ENCODE data around the gene CD163L1.

CD163L1 gene

DNA sequence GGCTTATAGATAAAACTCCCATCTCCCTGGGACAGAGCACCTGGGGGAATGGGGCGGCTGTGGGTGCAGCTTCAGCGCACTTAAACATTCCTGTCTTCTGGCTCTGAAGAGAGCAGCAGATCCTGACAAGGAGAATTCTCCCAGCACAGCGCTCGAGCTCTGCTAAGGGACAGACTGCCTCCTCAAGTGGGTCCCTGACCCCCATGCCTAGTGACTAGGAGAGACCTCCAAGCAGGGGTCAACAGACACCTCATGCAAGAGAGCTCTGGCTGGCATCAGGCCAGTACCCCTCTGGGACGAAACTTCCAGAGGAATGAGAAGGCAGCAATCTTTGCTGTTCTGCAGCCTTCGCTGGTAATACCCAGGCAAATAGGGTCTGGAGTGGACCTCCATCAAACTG is 28.1 kb upstream of the CD163L1 start:
- Histone ChIP-seq H3K4ac (ENCODE audit: low read depth, low read length) (no peak overlapping the region), H3K79me1 (ENCODE audit: low read length) (no peaks in the 10 kb centered on the region), H2BK120ac (ENCODE audit: low read depth, low read length) (no peak overlapping the region), H4K5ac (ENCODE audit: low read length) (no peak overlapping the region), H2AK5ac (ENCODE audit: low read length) (no peak overlapping the region), H3K27me3 (ENCODE audit: insufficient read depth, low read length, poor library complexity) (no peaks in the 10 kb centered on the region), H2BK5ac (ENCODE audit: low read length) (no peak overlapping the region), H3K79me2 (ENCODE audit: control insufficient read depth, insufficient read depth, low read length) (no peaks in the 10 kb centered on the region), H3K4me3 (ENCODE audit: low read length) (no peak overlapping the region), H3K9ac (ENCODE audit: low read length) (no peak overlapping the region), H3K36me3 (ENCODE audit: control insufficient read depth, insufficient read depth, low read length) (no peaks in the 10 kb centered on the region), H3K27ac (ENCODE audit: low read depth, low read length) (no peak overlapping the region), H3K4me2 (ENCODE audit: low read length) (no peak overlapping the region), H3K56ac (ENCODE audit: low read length) (no peak overlapping the region), H3K18ac (ENCODE audit: low read length) (no peak overlapping the region), H3K4me1 (ENCODE audit: control insufficient read depth, low read depth, low read length) (no peaks in the 10 kb centered on the region), H3K23ac (ENCODE audit: low read length) (no peak overlapping the region), H2BK15ac (replicated peaks; ENCODE audit: low read depth) (no peak overlapping the region), H4K8ac (ENCODE audit: low read depth, low read length) (no peak overlapping the region)
- no peak for DNase-seq
- WGBS (ENCODE audit: extremely low coverage, insufficient coverage, low lambda C conversion rate), result no CpG with 5 or more reads among the region's 6 CpGs

DNA sequence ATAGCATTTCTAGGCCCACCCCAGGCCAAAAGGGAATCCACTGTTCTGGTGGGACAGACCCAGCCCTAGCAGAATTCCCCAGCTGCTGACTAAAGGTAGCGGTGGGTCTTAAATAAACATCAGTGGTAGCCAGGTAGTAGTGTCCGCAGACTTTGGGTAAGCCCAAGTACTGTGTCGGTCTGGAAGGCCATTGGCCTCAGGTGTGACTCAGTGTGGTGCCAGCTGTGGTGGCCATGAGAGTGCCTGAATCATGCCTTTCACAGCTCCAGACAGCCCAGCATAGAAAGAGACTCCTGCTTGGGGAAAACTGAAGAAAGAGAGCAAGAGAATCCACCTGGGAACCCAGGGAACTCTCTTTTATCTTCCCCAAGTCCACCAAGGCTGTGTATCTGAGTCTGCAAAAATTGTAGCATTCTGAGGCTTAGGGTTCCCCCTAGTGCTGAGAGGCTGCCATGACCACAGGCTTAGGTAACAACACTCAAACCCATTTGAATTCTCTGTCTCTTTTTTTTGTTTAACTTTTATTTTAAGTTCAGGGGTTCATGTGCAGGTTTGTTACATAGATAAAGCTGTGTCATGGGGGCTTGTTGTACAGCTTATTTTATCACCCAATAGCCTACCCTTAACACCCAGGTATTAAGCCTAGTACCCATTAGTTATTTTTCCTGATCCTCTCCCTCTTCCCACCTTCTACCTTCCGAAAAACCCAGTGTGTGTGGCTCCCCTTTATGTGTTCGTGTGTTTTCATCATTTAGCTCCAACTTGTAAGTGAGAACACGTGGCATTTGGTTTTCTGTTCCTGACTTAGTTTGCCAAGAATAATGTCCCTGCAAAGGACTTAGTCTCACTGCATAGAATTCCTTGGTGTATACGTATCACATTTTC is 16.7 kb upstream of the CD163L1 start:
- H3K18ac ChIP-seq (ENCODE audit: low read length), result no peak overlapping the region
- no peak overlapping the region for H2BK120ac ChIP-seq (ENCODE audit: low read depth, low read length)
- no peak overlapping the region for H3K4ac ChIP-seq (ENCODE audit: low read depth, low read length)
- no peaks in the 10 kb centered on the region for H3K27me3 ChIP-seq (ENCODE audit: insufficient read depth, low read length, poor library complexity)
- no peak overlapping the region for H3K23ac ChIP-seq (ENCODE audit: low read length)
- no peaks in the 10 kb centered on the region for H3K4me1 ChIP-seq (ENCODE audit: control insufficient read depth, low read depth, low read length)
- H3K9ac ChIP-seq (ENCODE audit: low read length), result no peak overlapping the region
- no peaks in the 10 kb centered on the region for H3K79me2 ChIP-seq (ENCODE audit: control insufficient read depth, insufficient read depth, low read length)
- H3K27ac ChIP-seq (ENCODE audit: low read depth, low read length), result no peak overlapping the region
- no peak overlapping the region for H4K8ac ChIP-seq (ENCODE audit: low read depth, low read length)
- H2BK5ac ChIP-seq (ENCODE audit: low read length), result no peak overlapping the region
- no peak overlapping the region for H3K4me2 ChIP-seq (ENCODE audit: low read length)
- H3K56ac ChIP-seq (ENCODE audit: low read length), result no peak overlapping the region
- no peak overlapping the region for H2BK15ac ChIP-seq (replicated peaks; ENCODE audit: low read depth)
- no peaks in the 10 kb centered on the region for H3K79me1 ChIP-seq (ENCODE audit: low read length)
- H4K5ac ChIP-seq (ENCODE audit: low read length), result no peak overlapping the region
- no peaks in the 10 kb centered on the region for H3K36me3 ChIP-seq (ENCODE audit: control insufficient read depth, insufficient read depth, low read length)
- DNase-seq, result peak; percentile 71
- no peak overlapping the region for H3K4me3 ChIP-seq (ENCODE audit: low read length)
- whole genome bisulfite sequencing (ENCODE audit: extremely low coverage, insufficient coverage, low lambda C conversion rate), result no CpG with 5 or more reads among the region's 7 CpGs
- H2AK5ac ChIP-seq (ENCODE audit: low read length), result no peak overlapping the region

DNA sequence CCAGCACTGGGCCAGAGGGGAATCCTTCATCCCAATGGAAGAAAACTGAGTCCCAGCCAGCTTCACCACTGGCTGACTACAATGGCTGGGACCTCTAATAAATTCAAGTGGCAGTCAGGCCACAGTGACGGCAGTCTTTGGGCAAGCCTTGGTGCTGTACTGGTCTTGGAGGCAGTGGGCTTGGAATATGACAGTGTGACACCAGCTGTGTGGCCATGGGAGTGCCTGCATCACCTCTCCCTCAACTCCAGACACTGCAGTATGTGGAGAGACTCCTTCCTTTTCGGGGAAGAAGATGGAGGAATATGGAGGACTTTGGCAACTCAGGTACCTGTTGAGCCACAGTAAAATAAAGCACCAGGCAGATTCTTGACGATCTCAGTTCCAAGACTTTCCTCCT is 16.0 kb upstream of the CD163L1 start:
- Histone ChIP-seq H4K8ac (ENCODE audit: low read depth, low read length) (no peak overlapping the region), H4K5ac (ENCODE audit: low read length) (no peak overlapping the region), H2BK5ac (ENCODE audit: low read length) (no peak overlapping the region), H3K4ac (ENCODE audit: low read depth, low read length) (no peak overlapping the region), H3K79me1 (ENCODE audit: low read length) (no peaks in the 10 kb centered on the region), H3K4me2 (ENCODE audit: low read length) (no peak overlapping the region), H3K4me3 (ENCODE audit: low read length) (no peak overlapping the region), H3K18ac (ENCODE audit: low read length) (no peak overlapping the region), H3K79me2 (ENCODE audit: control insufficient read depth, insufficient read depth, low read length) (no peaks in the 10 kb centered on the region), H2BK15ac (replicated peaks; ENCODE audit: low read depth) (no peak overlapping the region), H3K9ac (ENCODE audit: low read length) (no peak overlapping the region), H3K4me1 (ENCODE audit: control insufficient read depth, low read depth, low read length) (no peaks in the 10 kb centered on the region), H3K27me3 (ENCODE audit: insufficient read depth, low read length, poor library complexity) (no peaks in the 10 kb centered on the region), H3K23ac (ENCODE audit: low read length) (no peak overlapping the region), H3K56ac (ENCODE audit: low read length) (no peak overlapping the region), H3K36me3 (ENCODE audit: control insufficient read depth, insufficient read depth, low read length) (no peaks in the 10 kb centered on the region), H3K27ac (ENCODE audit: low read depth, low read length) (no peak overlapping the region), H2AK5ac (ENCODE audit: low read length) (no peak overlapping the region), H2BK120ac (ENCODE audit: low read depth, low read length) (no peak overlapping the region)
- no CpG with 5 or more reads among the region's 3 CpGs for WGBS (ENCODE audit: extremely low coverage, insufficient coverage, low lambda C conversion rate)
- DNase-seq, result no peak

DNA sequence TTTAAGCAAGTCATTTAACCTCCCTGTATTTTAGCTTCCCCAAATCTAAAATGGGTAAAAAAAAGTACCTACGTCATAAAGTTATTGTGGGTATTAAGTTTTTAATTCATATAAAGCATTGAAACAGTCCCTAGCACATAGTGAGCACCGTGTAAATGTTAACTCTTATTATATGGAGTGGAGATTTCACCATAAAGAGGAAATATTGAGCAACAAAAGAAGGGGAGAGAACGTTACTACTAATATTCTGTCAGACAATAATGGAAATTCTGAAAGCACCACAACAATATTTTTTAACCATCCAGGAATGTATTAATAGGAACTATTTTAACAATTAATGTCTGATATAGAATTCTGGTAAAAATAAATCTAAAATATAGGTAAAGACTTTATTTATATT is 7.8 kb upstream of the CD163L1 start:
- no peak overlapping the region for H3K18ac ChIP-seq (ENCODE audit: low read length)
- no peaks in the 10 kb centered on the region for H3K4me1 ChIP-seq (ENCODE audit: control insufficient read depth, low read depth, low read length)
- H3K79me1 ChIP-seq (ENCODE audit: low read length), result no peaks in the 10 kb centered on the region
- no peak overlapping the region for H3K27ac ChIP-seq (ENCODE audit: low read depth, low read length)
- no peak overlapping the region for H3K4ac ChIP-seq (ENCODE audit: low read depth, low read length)
- no peak overlapping the region for H2AK5ac ChIP-seq (ENCODE audit: low read length)
- no peaks in the 10 kb centered on the region for H3K27me3 ChIP-seq (ENCODE audit: insufficient read depth, low read length, poor library complexity)
- no peaks in the 10 kb centered on the region for H3K79me2 ChIP-seq (ENCODE audit: control insufficient read depth, insufficient read depth, low read length)
- no peaks in the 10 kb centered on the region for H3K36me3 ChIP-seq (ENCODE audit: control insufficient read depth, insufficient read depth, low read length)
- H2BK120ac ChIP-seq (ENCODE audit: low read depth, low read length), result no peak overlapping the region
- no peak overlapping the region for H4K8ac ChIP-seq (ENCODE audit: low read depth, low read length)
- H2BK15ac ChIP-seq (replicated peaks; ENCODE audit: low read depth), result no peak overlapping the region
- no peak for DNase-seq
- H4K5ac ChIP-seq (ENCODE audit: low read length), result no peak overlapping the region
- H2BK5ac ChIP-seq (ENCODE audit: low read length), result no peak overlapping the region
- H3K9ac ChIP-seq (ENCODE audit: low read length), result no peak overlapping the region
- WGBS (ENCODE audit: extremely low coverage, insufficient coverage, low lambda C conversion rate), result no CpG with 5 or more reads among the region's 3 CpGs
- no peak overlapping the region for H3K23ac ChIP-seq (ENCODE audit: low read length)
- H3K4me2 ChIP-seq (ENCODE audit: low read length), result no peak overlapping the region
- no peak overlapping the region for H3K4me3 ChIP-seq (ENCODE audit: low read length)
- no peak overlapping the region for H3K56ac ChIP-seq (ENCODE audit: low read length)

DNA sequence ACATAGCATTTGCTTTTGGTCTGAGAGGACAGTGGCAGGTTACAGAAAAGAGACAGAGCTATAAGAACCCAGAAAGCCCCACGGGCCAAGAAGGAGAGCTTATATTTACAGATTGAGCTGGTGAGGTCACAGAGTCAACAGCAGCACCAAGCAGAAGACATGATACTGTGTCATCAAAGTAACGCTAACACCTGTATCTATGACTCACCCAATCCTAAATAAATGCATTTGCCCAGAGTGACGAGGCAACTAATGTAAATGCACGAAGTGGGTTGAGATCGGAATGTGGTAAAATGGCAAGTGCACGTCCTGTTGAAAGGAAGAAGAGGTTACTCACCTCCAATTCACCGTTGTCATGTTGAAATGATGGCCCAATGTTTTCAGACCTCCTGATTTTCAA is 6.7 kb upstream of the CD163L1 start:
- Histone ChIP-seq H3K27me3 (ENCODE audit: insufficient read depth, low read length, poor library complexity) (no peaks in the 10 kb centered on the region), H3K79me1 (ENCODE audit: low read length) (no peaks in the 10 kb centered on the region), H2BK120ac (ENCODE audit: low read depth, low read length) (no peak overlapping the region), H3K23ac (ENCODE audit: low read length) (no peak overlapping the region), H3K79me2 (ENCODE audit: control insufficient read depth, insufficient read depth, low read length) (no peaks in the 10 kb centered on the region), H3K36me3 (ENCODE audit: control insufficient read depth, insufficient read depth, low read length) (no peaks in the 10 kb centered on the region), H3K4me1 (ENCODE audit: control insufficient read depth, low read depth, low read length) (no peaks in the 10 kb centered on the region), H2AK5ac (ENCODE audit: low read length) (no peak overlapping the region), H4K8ac (ENCODE audit: low read depth, low read length) (no peak overlapping the region), H2BK15ac (replicated peaks; ENCODE audit: low read depth) (no peak overlapping the region), H3K27ac (ENCODE audit: low read depth, low read length) (no peak overlapping the region), H3K4me3 (ENCODE audit: low read length) (no peak overlapping the region), H3K4me2 (ENCODE audit: low read length) (no peak overlapping the region), H4K5ac (ENCODE audit: low read length) (no peak overlapping the region), H3K56ac (ENCODE audit: low read length) (no peak overlapping the region), H3K4ac (ENCODE audit: low read depth, low read length) (no peak overlapping the region), H3K18ac (ENCODE audit: low read length) (no peak overlapping the region), H2BK5ac (ENCODE audit: low read length) (no peak overlapping the region), H3K9ac (ENCODE audit: low read length) (no peak overlapping the region)
- WGBS (ENCODE audit: extremely low coverage, insufficient coverage, low lambda C conversion rate), result no CpG with 5 or more reads among the region's 7 CpGs
- peak; percentile 28 for DNase-seq

DNA sequence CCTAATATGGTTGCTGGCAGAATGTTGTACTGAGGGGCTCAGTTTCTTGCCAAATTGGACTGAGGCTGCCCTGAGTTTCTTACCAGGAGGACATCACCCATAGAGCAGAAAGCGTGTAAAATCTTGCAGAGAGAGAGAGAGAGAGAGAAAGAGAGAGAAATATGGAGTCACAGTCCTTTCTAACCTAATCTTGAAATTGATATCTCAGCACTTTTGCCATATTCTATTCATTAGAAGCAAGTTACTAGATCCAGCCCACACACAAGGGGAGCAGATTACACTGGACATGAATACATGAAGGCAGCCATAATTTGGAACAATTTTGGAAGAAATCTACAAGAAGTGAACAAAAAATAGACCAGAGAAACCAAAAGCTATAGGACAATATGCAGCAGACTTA is 4.1 kb upstream of the CD163L1 start:
- no peaks in the 10 kb centered on the region for H3K79me2 ChIP-seq (ENCODE audit: control insufficient read depth, insufficient read depth, low read length)
- H2AK5ac ChIP-seq (ENCODE audit: low read length), result no peak overlapping the region
- no peak overlapping the region for H4K8ac ChIP-seq (ENCODE audit: low read depth, low read length)
- H3K23ac ChIP-seq (ENCODE audit: low read length), result no peak overlapping the region
- H3K9ac ChIP-seq (ENCODE audit: low read length), result no peak overlapping the region
- H2BK5ac ChIP-seq (ENCODE audit: low read length), result no peak overlapping the region
- no peaks in the 10 kb centered on the region for H3K36me3 ChIP-seq (ENCODE audit: control insufficient read depth, insufficient read depth, low read length)
- no peak overlapping the region for H3K18ac ChIP-seq (ENCODE audit: low read length)
- WGBS (ENCODE audit: extremely low coverage, insufficient coverage, low lambda C conversion rate), result no CpG with 5 or more reads among the region's 1 CpG
- H4K5ac ChIP-seq (ENCODE audit: low read length), result no peak overlapping the region
- H3K4me1 ChIP-seq (ENCODE audit: control insufficient read depth, low read depth, low read length), result no peaks in the 10 kb centered on the region
- no peak overlapping the region for H2BK15ac ChIP-seq (replicated peaks; ENCODE audit: low read depth)
- DNase-seq, result no peak
- H3K56ac ChIP-seq (ENCODE audit: low read length), result no peak overlapping the region
- H3K79me1 ChIP-seq (ENCODE audit: low read length), result no peaks in the 10 kb centered on the region
- no peak overlapping the region for H3K4ac ChIP-seq (ENCODE audit: low read depth, low read length)
- H3K4me3 ChIP-seq (ENCODE audit: low read length), result no peak overlapping the region
- H3K27ac ChIP-seq (ENCODE audit: low read depth, low read length), result no peak overlapping the region
- H3K4me2 ChIP-seq (ENCODE audit: low read length), result no peak overlapping the region
- H2BK120ac ChIP-seq (ENCODE audit: low read depth, low read length), result no peak overlapping the region
- H3K27me3 ChIP-seq (ENCODE audit: insufficient read depth, low read length, poor library complexity), result no peaks in the 10 kb centered on the region
